K562 (cell line): Measurements from ENCODE around the gene CNR2. TPM values are rescaled to one million over a fixed set of nuclear protein-coding genes. Genes with fewer than 3 reads are reported as not detected.
A peak's percentile ranks its signal among the peaks of the same experiment; 100 is the strongest.

Experiments used
- ATAC-seq: fragments of 200-7000 bp; cut with Tn5 transposase; 3 replicates; pipeline ENCODE4 v1.9.1; 2020; ENCODE audit warnings: moderate library complexity
- BruUV-seq: library from RNA; stranded (reverse); fragments of 400-500 nt; replicated peaks from 2 replicates; lab custom pipeline; 2021; lab: Mats Ljungman, UMichigan
- CTCF ChIA-PET: fragments of 300-600 bp; formaldehyde crosslinking; extraction: SDS; loops from one replicate; lab custom pipeline; 2021; ENCODE audit warnings: low intra/inter-chr PET ratio; lab: Yijun Ruan, JAX
- POLR2A ChIA-PET: fragments of 300-600, 350-650 bp; sonication (Branson Sonifier 250); formaldehyde crosslinking; extraction: SDS; loops from one replicate; lab custom pipeline; 2021; ENCODE audit warnings: antibody characterized with exemption, inconsistent platforms; lab: Yijun Ruan, JAX
- DNase-seq, 4 experiments: peaks; one replicate each; pipeline versions ENCODE4 v3.0.0 to v3.0.0-alpha.2; 2011 to 2018; ENCODE audit warnings: low spot score in 3 of 4, mixed read lengths in 3 of 4; ENCODE audit errors: extremely low read depth in 1 of 4
- FAIRE-seq: peaks from 2 replicates; lab custom pipeline; 2011; peaks lifted over from hg19 to GRCh38; lab: Jason Lieb, UNC
- H2AFZ ChIP-seq: 2 replicates; pipeline ENCODE4 v1.6.0; 2011; ENCODE audit warnings: low read depth, low read length, control low read depth, inconsistent platforms
- H3K27ac ChIP-seq: fragments of 200-600 bp; 3 replicates; pipeline ENCODE4 v1.8.0; 2011; ENCODE audit warnings: low read depth, mild to moderate bottlenecking, control low read depth, inconsistent platforms, low read length, moderate library complexity, mixed read lengths; ENCODE audit errors: extremely low read depth
- H3K27me3 ChIP-seq, 2 experiments: fragments of 300-600 bp in 1 of 2; 2 replicates in 1 of 2; 3 replicates in 1 of 2; pipeline versions ENCODE4 v1.6.0 to v1.8.0; 2011; ENCODE audit warnings: inconsistent platforms in 2 of 2, low read length in 2 of 2, mild to moderate bottlenecking in 1 of 2, mixed read lengths in 1 of 2, moderate library complexity in 1 of 2; ENCODE audit not compliant: control insufficient read depth in 2 of 2, insufficient read depth in 2 of 2
- H3K36me3 ChIP-seq: fragments of 300-600 bp; 3 replicates; pipeline ENCODE4 v1.8.0; 2011; ENCODE audit warnings: mild to moderate bottlenecking, low read length, inconsistent platforms; ENCODE audit not compliant: control insufficient read depth, insufficient read depth
- H3K4me1 ChIP-seq, 2 experiments: fragments of 200-600 bp in 1 of 2; replicated peaks in 1 of 2; 2 replicates in 1 of 2; 3 replicates in 1 of 2; pipeline versions ENCODE4 v1.5.1 to v1.8.0; 2011; ENCODE audit warnings: inconsistent platforms in 2 of 2, low read length in 2 of 2, mild to moderate bottlenecking in 1 of 2, mixed read lengths in 1 of 2, moderate library complexity in 1 of 2; ENCODE audit not compliant: control insufficient read depth in 2 of 2, insufficient read depth in 2 of 2
- H3K4me2 ChIP-seq: 2 replicates; pipeline ENCODE4 v1.6.1; 2011; ENCODE audit warnings: low read length, control low read depth, inconsistent platforms, mixed read lengths; ENCODE audit not compliant: insufficient read depth
- H3K4me3 ChIP-seq: fragments of 200-600 bp; sonication (generic), shearing (Covaris generic); 2 replicates; pipeline ENCODE4 v1.5.1; 2016; ENCODE audit warnings: control low read depth, inconsistent platforms
- H3K79me2 ChIP-seq: fragments of 200-600 bp; 3 replicates; pipeline ENCODE4 v1.8.0; 2011; ENCODE audit warnings: low read length, inconsistent platforms; ENCODE audit not compliant: control insufficient read depth, insufficient read depth
- H3K9ac ChIP-seq, 2 experiments: 2 replicates each; pipeline versions ENCODE4 v1.6.0 to v1.6.1; 2011; ENCODE audit warnings: low read depth in 2 of 2, low read length in 2 of 2, control low read depth in 1 of 2, inconsistent platforms in 1 of 2, mild to moderate bottlenecking in 1 of 2, mixed read lengths in 1 of 2; ENCODE audit not compliant: insufficient read depth in 1 of 2
- H3K9me1 ChIP-seq: one replicate; pipeline ENCODE4 v1.6.0; 2011; ENCODE audit warnings: inconsistent platforms, mild to moderate bottlenecking, low read length, moderate library complexity; ENCODE audit not compliant: control insufficient read depth, insufficient read depth
- H3K9me3 ChIP-seq: replicated peaks from 2 replicates; pipeline ENCODE4 v1.5.1; 2011; ENCODE audit warnings: low read depth, low read length, inconsistent platforms; ENCODE audit not compliant: control insufficient read depth, insufficient read depth
- H4K20me1 ChIP-seq: replicated peaks from 2 replicates; pipeline ENCODE4 v1.6.1; 2011; ENCODE audit warnings: low read length, inconsistent platforms, mixed read lengths; ENCODE audit not compliant: control insufficient read depth, insufficient read depth
- MBD2 ChIP-seq: sonication (generic); IDR thresholded peaks from 2 replicates; pipeline ENCODE4 v1.6.1; 2016; ENCODE audit warnings: low read depth, borderline replicate concordance
- MXI1 ChIP-seq: IDR thresholded peaks from 2 replicates; pipeline ENCODE4 v1.6.1; 2011; ENCODE audit warnings: low read depth, mild to moderate bottlenecking, improper control_type of control experiment, low read length
- SMARCC2 ChIP-seq: fragments of 450-650 bp; IDR thresholded peaks from 2 replicates; pipeline ENCODE4 v1.6.1; 2017; ENCODE audit warnings: antibody characterized with exemption, moderate library complexity, mild to moderate bottlenecking, low read depth
- ZNF263 ChIP-seq: sonication (generic); formaldehyde crosslinking; IDR thresholded peaks from 2 replicates; pipeline ENCODE4 v1.8.0; 2022; ENCODE audit warnings: mild to moderate bottlenecking, missing genetic modification reagents, borderline replicate concordance
- WGBS: fragments of 100-300 bp; shearing (Covaris generic); methylation state at CpG from one replicate; pipeline ENCODE4 v1.1.6; 2016; ENCODE audit warnings: low coverage, mixed read lengths; ENCODE audit not compliant: insufficient coverage; ENCODE audit errors: missing lambda C conversion rate; 5-methylcytosine and 5-hydroxymethylcytosine counted together
- in situ Hi-C: fragments of 300-500 bp; cut with MboI; formaldehyde crosslinking; loops from 4 replicates; pipeline ENCODE4 v1.15.0; 2018; ENCODE audit warnings: inconsistent platforms, mixed read lengths
- intact Hi-C: fragments of 100-400 bp; cut with micrococcal nuclease; formaldehyde crosslinking; loops from 2 replicates; pipeline ENCODE4 v1.14.2; 2022
- polyA plus RNA-seq, 8 experiments: library from polyadenylated mRNA; depleted of rRNA in 4 of 8; stranded (reverse) in 5 of 8; unstranded in 3 of 8; fragments of >200 nt; fragmentation: Nextera tagmentation in 2 of 8; fragmentation: Illumina TruSeq in 1 of 8; extraction: Ambion mirVana in 2 of 8; extraction: Trizol in 1 of 8; gene quantifications; 2 replicates each; pipeline versions ENCODE4 v1.2.1 to v1.2.3, GENCODE V29; 2011 to 2014; ENCODE audit warnings: inconsistent platforms in 1 of 8, missing spikeins in 1 of 8
- total RNA-seq, 7 experiments: library from RNA; depleted of rRNA in 6 of 7; stranded (reverse); fragments of >200 nt in 6 of 7; fragmentation: Illumina TruSeq in 2 of 7; extraction: Trizol in 2 of 7; gene quantifications; 2 replicates each; pipeline versions ENCODE4 v1.2.1 to v1.2.3, GENCODE V29; 2011 to 2021; ENCODE audit warnings: low replicate concordance in 1 of 7

Gene CNR2
- total and polyA plus RNA-seq, 9 of the 15 experiments (the other 6 are each of a cell fraction or from before 2014, with no cell fraction given), result not detected

DNA sequence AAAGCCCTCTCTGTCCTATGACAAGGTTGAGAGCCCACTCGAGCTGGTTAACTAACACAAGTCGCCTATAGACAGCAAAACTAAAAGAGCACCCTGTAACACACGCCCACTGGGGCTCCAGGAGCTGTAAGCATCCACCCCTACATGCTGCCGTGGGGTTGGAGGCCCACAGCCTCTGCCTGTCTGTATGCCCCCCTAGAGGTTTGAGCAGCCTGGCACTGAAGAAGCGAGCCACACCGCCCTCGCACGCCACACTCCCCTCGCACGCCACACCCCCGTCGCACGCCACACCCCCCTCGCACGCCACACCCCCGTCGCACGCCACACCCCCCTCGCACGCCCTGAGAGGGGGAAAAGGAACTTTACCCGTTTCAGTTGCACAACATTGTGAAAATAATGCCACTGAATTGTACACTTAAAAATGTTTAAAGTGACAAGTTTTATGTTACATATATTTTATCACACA lies 74.7 kb downstream of the CNR2 start (continued):
- TF ChIP-seq MXI1, result peak; percentile 77; the same call in 1 of the 2 replicates
- TF ChIP-seq SMARCC2, result no peak

- no TSS peak for BruUV-seq
- DNase-seq, result peak in 1 of 4 experiments; percentile 4
- in situ Hi-C loops (no loop called here), intact Hi-C loops (no loop called here)
- peak; percentile 44 for ATAC-seq
- no peaks in the 10 kb centered on the region for H3K9me3 ChIP-seq
- POLR2A ChIA-PET, result interaction anchor here (0.6 kb wide), 1 partner anchor 57 kb away, joined by 5 read pairs; no protein-coding TSS in a partner anchor
- H4K20me1 ChIP-seq, result no peaks in the 10 kb centered on the region
- peak overlapping the region; percentile 90 for H2AFZ ChIP-seq
- no peaks in the 10 kb centered on the region for H3K27me3 ChIP-seq
- H3K4me2 ChIP-seq, result peak overlapping the region; percentile 85
- H3K9me1 ChIP-seq, result no peaks in the 10 kb centered on the region
- H3K4me1 ChIP-seq, result peaks cover 5 to 8% of the 10 kb centered on the region in 2 experiments; a peak in 4 of 5 replicates
- H3K4me3 ChIP-seq, result peak overlapping the region; percentile 38
- H3K79me2 ChIP-seq, result no peaks in the 10 kb centered on the region
- H3K36me3 ChIP-seq, result no peaks in the 10 kb centered on the region
- no peak for FAIRE-seq
- TF ChIP-seq ZNF263 (CRISPR knock-in tag), result peak; percentile 22; the same call in 1 of the 2 replicates
- TF ChIP-seq MBD2, result no peak
- CTCF ChIA-PET, result no interaction called here
- peak overlapping the region; percentile 32 to 88; a peak in 3 of 4 replicates for H3K9ac ChIP-seq
- H3K27ac ChIP-seq, result no peak overlapping the region
- 8% methylated on average over 12 of the region's 13 CpGs for WGBS
Observed at GRCh38 chr1:23837908-23838307, 75.3 kb downstream of the CNR2 start.
